OCI-LY3 (cell line): ENCODE data around the gene SIRT3.

ENCODE experiments used
- H2AFZ ChIP-seq: fragments of 200-600, 300-600 bp; shearing (Covaris generic); 2 replicates; pipeline ENCODE4 v1.6.0; 2014; ENCODE audit warnings: antibody characterized with exemption, low read depth, low read length
- H3K27ac ChIP-seq: fragments of 200-600, 300-600 bp; sonication (generic); 2 replicates; pipeline ENCODE4 v1.5.1; 2014; ENCODE audit warnings: mild to moderate bottlenecking, low read length, moderate library complexity, mixed read lengths
- H3K27me3 ChIP-seq: fragments of 200-600, 300-600 bp; sonication (generic); 2 replicates; pipeline ENCODE4 v1.6.1; 2014; ENCODE audit warnings: low read depth, low read length, mixed read lengths
- H3K36me3 ChIP-seq: fragments of 200-600, 300-600 bp; sonication (generic); replicated peaks from 2 replicates; pipeline ENCODE3; 2014; ENCODE audit warnings: low read depth, low read length, mixed read lengths
- H3K4me1 ChIP-seq: fragments of 300-600, 200-600 bp; sonication (generic); 2 replicates; pipeline ENCODE4 v1.6.1; 2014; ENCODE audit warnings: low read length, mixed read lengths
- H3K4me2 ChIP-seq: fragments of 200-600, 300-600 bp; sonication (generic); 2 replicates; pipeline ENCODE4 v1.6.1; 2014; ENCODE audit warnings: low read length, mixed read lengths
- H3K4me3 ChIP-seq: fragments of 300-600, 200-600 bp; sonication (generic); 2 replicates; pipeline ENCODE4 v1.5.1; 2014; ENCODE audit warnings: antibody characterized with exemption, mild to moderate bottlenecking, low read length, moderate library complexity
- H3K79me2 ChIP-seq: fragments of 300-600, 200-600 bp; shearing (Covaris generic); 2 replicates; pipeline ENCODE4 v1.6.1; 2014; ENCODE audit warnings: mild to moderate bottlenecking, low read length, mixed read lengths
- H3K9ac ChIP-seq: fragments of 300-600, 200-600 bp; shearing (Covaris generic); 2 replicates; pipeline ENCODE4 v1.6.0; 2014; ENCODE audit warnings: mild to moderate bottlenecking, low read length, moderate library complexity
- H3K9me3 ChIP-seq: fragments of 200-600, 300-600 bp; shearing (Covaris generic); 2 replicates; pipeline ENCODE4 v1.6.1; 2014; ENCODE audit warnings: low read length, mixed read lengths; ENCODE audit not compliant: insufficient read depth
- H4K20me1 ChIP-seq: fragments of 200-600, 300-600 bp; sonication (generic); 2 replicates; pipeline ENCODE4 v1.6.1; 2016; ENCODE audit warnings: low read length, mixed read lengths; ENCODE audit not compliant: insufficient read depth
- CTCF ChIP-seq: fragments of 200-600, 300-600 bp; sonication (generic); IDR thresholded peaks from 2 replicates; pipeline ENCODE4 v1.5.1; 2014; ENCODE audit warnings: antibody characterized with exemption, low read length, low read depth
- EZH2phosphoT487 ChIP-seq: fragments of 200-600 bp; shearing (Covaris generic); IDR thresholded peaks from 2 replicates; pipeline ENCODE4 v1.6.1; 2018; ENCODE audit warnings: antibody characterized with exemption, mixed run types, low read depth

The SIRT3 gene

DNA sequence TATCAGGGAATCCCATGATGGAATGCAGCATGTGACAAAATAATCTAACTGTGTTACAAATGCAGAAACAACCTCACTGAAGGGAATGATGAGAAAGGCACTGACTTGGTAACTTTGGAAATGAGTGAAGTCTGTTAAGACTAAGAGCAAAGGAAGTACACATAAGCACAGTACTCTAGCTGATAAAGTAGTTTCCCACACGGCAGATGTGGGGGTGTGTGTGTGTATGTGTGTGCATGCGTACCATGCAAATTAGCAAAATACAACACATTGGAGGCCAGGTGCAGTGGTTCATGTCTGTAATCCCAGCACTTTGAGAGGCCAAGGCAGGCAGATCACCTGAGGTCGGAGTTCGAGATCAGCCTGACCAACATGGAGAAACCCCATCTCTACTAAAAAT is 25.5 kb upstream of the SIRT3 start:
- H3K4me2 ChIP-seq, result no peak overlapping the region
- no peaks in the 10 kb centered on the region for H4K20me1 ChIP-seq
- no peak overlapping the region for H3K27ac ChIP-seq
- H3K9me3 ChIP-seq, result no peaks in the 10 kb centered on the region
- H2AFZ ChIP-seq, result no peak overlapping the region
- no peaks in the 10 kb centered on the region for H3K27me3 ChIP-seq
- TF ChIP-seq EZH2phosphoT487 (no peak), CTCF (no peak)
- H3K79me2 ChIP-seq, result no peaks in the 10 kb centered on the region
- no peak overlapping the region for H3K9ac ChIP-seq
- H3K4me1 ChIP-seq, result peaks cover 22% of the 10 kb centered on the region
- no peaks in the 10 kb centered on the region for H3K36me3 ChIP-seq
- no peak overlapping the region for H3K4me3 ChIP-seq

DNA sequence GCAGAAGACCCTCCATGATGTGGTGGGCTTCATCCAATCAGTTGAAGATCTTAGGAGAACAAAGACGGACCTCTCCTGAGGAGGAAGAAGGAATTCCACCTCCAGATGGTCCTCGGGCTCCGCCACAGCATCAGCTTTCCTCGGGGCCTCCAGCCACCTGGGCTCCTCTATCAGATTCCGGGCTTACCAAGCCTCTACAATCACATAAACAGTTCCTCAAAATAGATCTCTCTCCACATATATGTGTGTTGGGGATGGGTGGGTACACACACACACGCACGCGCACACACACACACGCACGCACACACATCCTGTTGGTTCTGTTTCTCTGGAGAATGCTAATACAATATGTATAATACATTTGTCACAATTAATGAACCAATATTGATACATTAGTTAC is 23.3 kb upstream of the SIRT3 start:
- peaks cover 22% of the 10 kb centered on the region for H3K4me1 ChIP-seq
- H4K20me1 ChIP-seq, result no peaks in the 10 kb centered on the region
- H3K4me2 ChIP-seq, result no peak overlapping the region
- no peaks in the 10 kb centered on the region for H3K9me3 ChIP-seq
- H3K4me3 ChIP-seq, result no peak overlapping the region
- H3K27me3 ChIP-seq, result no peaks in the 10 kb centered on the region
- no peak overlapping the region for H2AFZ ChIP-seq
- H3K36me3 ChIP-seq, result no peaks in the 10 kb centered on the region
- H3K79me2 ChIP-seq, result no peaks in the 10 kb centered on the region
- H3K9ac ChIP-seq, result no peak overlapping the region
- TF ChIP-seq EZH2phosphoT487 (no peak), CTCF (no peak)
- no peak overlapping the region for H3K27ac ChIP-seq

- Histone ChIP-seq H3K4me1 (peaks cover 22% of the 10 kb centered on the region), H3K9ac (peak overlapping the region; percentile 38; the same call in 1 of the 2 replicates), H3K27ac (peak overlapping the region; percentile 47), H3K4me2 (peak overlapping the region; percentile 63), H4K20me1 (no peaks in the 10 kb centered on the region), H3K36me3 (peaks cover 10% of the 10 kb centered on the region), H2AFZ (peak overlapping the region; percentile 86), H3K79me2 (no peaks in the 10 kb centered on the region), H3K27me3 (no peaks in the 10 kb centered on the region), H3K4me3 (peak overlapping the region; percentile 17; the same call in 1 of the 2 replicates), H3K9me3 (no peaks in the 10 kb centered on the region)
- peak; percentile 38 for TF ChIP-seq CTCF
- TF ChIP-seq EZH2phosphoT487, result no peak
These were observed 21.8 kb upstream of the SIRT3 start for GRCh38 chr11:257766-258493.

DNA sequence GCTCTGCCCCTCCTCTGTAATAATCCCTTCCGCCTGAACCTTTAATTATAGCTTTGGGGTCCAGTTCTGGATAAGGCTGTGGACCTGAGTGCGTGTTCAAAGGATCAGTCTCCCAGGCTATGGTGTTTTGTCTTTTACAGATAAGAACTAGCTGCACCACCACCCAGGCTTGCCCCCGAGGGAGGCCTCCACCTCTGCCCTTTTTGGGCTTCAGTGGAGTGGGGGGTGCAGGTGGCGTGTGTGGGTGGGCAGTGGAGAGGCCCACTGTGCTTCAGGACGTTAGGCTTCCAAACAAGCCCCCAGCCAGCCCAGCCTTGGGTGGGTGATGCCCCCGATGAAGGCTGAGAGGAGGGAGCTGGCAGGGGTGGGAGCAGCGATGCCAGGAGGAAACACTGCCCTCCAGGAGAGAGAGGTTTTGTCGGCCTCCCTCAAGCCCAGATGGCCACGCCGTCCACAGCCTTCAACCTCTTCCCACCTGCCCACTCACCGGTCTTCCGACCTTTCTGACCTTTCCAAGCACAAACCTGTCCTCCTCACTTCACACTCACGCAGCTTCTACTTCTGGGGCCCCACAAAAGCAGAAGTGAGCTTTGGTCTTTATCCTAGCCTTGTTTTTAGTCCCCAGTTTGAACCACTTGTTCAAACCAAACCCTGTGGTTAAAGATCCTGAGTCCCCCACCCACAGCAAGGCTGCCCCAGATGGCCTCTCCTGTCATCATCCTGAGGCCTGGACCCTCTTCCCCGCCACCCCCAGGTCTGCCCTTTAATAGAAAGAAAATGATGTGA is 21.0 kb upstream of the SIRT3 start:
- Histone ChIP-seq H3K27me3 (no peaks in the 10 kb centered on the region), H3K9me3 (no peaks in the 10 kb centered on the region), H3K27ac (peak overlapping the region; percentile 47), H2AFZ (peak overlapping the region; percentile 86), H3K36me3 (peaks cover 16% of the 10 kb centered on the region), H3K79me2 (no peaks in the 10 kb centered on the region), H3K4me2 (peak overlapping the region; percentile 63), H3K4me1 (peaks cover 18% of the 10 kb centered on the region), H3K4me3 (peak overlapping the region; percentile 17; the same call in 1 of the 2 replicates), H3K9ac (peak overlapping the region; percentile 38; the same call in 1 of the 2 replicates), H4K20me1 (no peaks in the 10 kb centered on the region)
- TF ChIP-seq CTCF, result no peak
- no peak for TF ChIP-seq EZH2phosphoT487
